ENCODE results near the gene VAT1L.

- TF ChIP-seq CTCF (IDR thresholded peaks at IDR 0.05; ENCODE audit: extremely low read depth in 1 of 2, insufficient read depth in 1 of 2, low read depth in 1 of 2, low read length in 2 of 2) (no peak), EZH2 (IDR thresholded peaks at IDR 0.05; ENCODE audit: borderline replicate concordance, low read depth, low read length, severe bottlenecking) (no peak), POLR2AphosphoS5 (IDR thresholded peaks at IDR 0.05; ENCODE audit: insufficient read depth, low read depth, low read length) (no peak), MYC (IDR thresholded peaks at IDR 0.05; ENCODE audit: low read depth, low read length) (no peak), POLR2A (IDR thresholded peaks at IDR 0.05; ENCODE audit: low read depth, low read length) (no peak)
- TF ChIP-seq, protein P1, sequence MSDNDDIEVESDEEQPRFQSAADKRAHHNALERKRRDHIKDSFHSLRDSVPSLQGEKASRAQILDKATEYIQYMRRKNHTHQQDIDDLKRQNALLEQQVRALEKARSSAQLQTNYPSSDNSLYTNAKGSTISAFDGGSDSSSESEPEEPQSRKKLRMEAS (IDR thresholded peaks at IDR 0.05; ENCODE audit: insufficient read depth, insufficient read length), result no peak
Measured at GRCh38 chr16:77890075-77890474, 101.7 kb downstream of the VAT1L start.
